Suprapubic skin (tissue), 4 donors: ENCODE data around the gene XIAP. TPM values are rescaled to one million over a fixed set of nuclear protein-coding genes. Genes with fewer than 3 reads are reported as not detected.
"Not testable (repeated sequence)": the region's sequence is repeated elsewhere in the genome, so short reads cannot be mapped to it uniquely, and the experiment has no call there.

ENCODE experiments used
- DNase-seq, 2 donors: peaks; one replicate each; pipeline ENCODE4 v3.0.0-alpha.2; 2019; ENCODE audit warnings: low spot score in 2 of 2
- H3K27ac ChIP-seq: fragments of 200-600 bp; sonication (generic); one replicate; pipeline ENCODE4 v1.5.1; 2019
- H3K27me3 ChIP-seq: fragments of 200-600 bp; sonication (generic); one replicate; pipeline ENCODE4 v1.5.1; 2019
- H3K36me3 ChIP-seq: fragments of 200-600 bp; sonication (generic); one replicate; pipeline ENCODE4 v1.5.1; 2019
- H3K4me1 ChIP-seq: fragments of 200-600 bp; sonication (generic); one replicate; pipeline ENCODE4 v1.5.1; 2019
- H3K4me3 ChIP-seq: fragments of 200-600 bp; sonication (generic); one replicate; pipeline ENCODE4 v1.5.1; 2019; ENCODE audit warnings: mild to moderate bottlenecking
- H3K9me3 ChIP-seq: fragments of 200-600 bp; sonication (generic); one replicate; pipeline ENCODE4 v1.5.1; 2019
- EP300 ChIP-seq: sonication (generic); formaldehyde crosslinking; IDR thresholded peaks from one replicate; pipeline ENCODE4 v1.6.1; 2017; ENCODE audit warnings: antibody characterized with exemption
- POLR2A ChIP-seq, 2 donors: fragments of 450-650 bp; IDR thresholded peaks; one replicate each; pipeline ENCODE4 v1.6.1; 2017; ENCODE audit warnings: antibody characterized with exemption in 2 of 2, mild to moderate bottlenecking in 2 of 2, moderate library complexity in 2 of 2
- POLR2AphosphoS5 ChIP-seq, 3 donors: sonication (generic); formaldehyde crosslinking; IDR thresholded peaks; one replicate each; pipeline ENCODE4 v1.6.1; 2017; ENCODE audit warnings: antibody characterized with exemption in 3 of 3
- WGBS: methylation state at CpG from one replicate; pipeline ENCODE4 v1.1.5; 2018; 5-methylcytosine and 5-hydroxymethylcytosine counted together
- total RNA-seq, 4 donors: library from RNA; depleted of rRNA; stranded (reverse); fragments of >200 nt; gene quantifications; one replicate each; pipeline ENCODE4 v1.1.0, GENCODE V29; 2016
- TF ChIP-seq, protein P1 (sequence below), 2 donors: fragments of 200-600 bp in 1 of 2; fragments of 450-650 bp in 1 of 2; sonication (generic) in 1 of 2; IDR thresholded peaks; one replicate each; pipeline ENCODE4 v1.5.1; 2016 to 2019; ENCODE audit warnings: antibody characterized with exemption in 2 of 2, mild to moderate bottlenecking in 1 of 2, moderate library complexity in 1 of 2

XIAP gene
- total RNA-seq, 4 donors from 2014 or later = 20.9 to 27.6 (median 24.4) TPM

DNA sequence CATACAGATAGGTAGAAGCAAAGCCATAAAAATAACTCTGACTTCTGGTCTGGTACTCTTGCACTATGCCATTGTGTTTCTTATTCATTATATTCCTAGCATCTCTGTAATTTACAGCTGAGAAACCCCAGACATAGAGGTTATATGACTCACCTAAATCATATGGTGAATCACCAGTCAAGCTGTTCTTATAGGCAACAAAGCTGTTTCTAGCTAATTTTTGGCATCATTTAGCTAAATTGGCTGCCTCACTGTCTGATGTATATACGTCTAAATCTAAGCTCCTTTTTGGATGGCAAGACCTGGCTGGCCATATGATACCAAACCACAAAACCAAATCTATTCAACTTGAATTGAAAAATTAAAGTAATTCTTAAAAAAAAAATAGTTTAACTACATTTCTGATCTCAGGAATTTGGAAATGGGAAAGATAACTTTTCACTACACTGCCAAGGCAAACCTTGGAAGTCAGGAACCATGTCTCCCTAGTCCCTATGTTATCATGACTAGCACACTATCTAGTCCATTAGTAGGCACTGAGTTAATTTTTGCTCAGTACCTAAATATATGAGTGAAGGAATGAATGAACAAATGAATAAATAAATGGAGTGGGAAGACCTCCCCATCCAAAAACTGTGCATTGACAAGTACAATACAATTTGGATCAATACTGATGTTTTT, 60.4 kb downstream of the XIAP start:
- Histone ChIP-seq H3K27ac (no peak overlapping the region), H3K9me3 (no peaks in the 10 kb centered on the region), H3K36me3 (no peaks in the 10 kb centered on the region), H3K4me1 (no peaks in the 10 kb centered on the region), H3K4me3 (no peak overlapping the region), H3K27me3 (no peaks in the 10 kb centered on the region)
- WGBS = 72% methylated on average over 1 of the region's 1 CpG
- DNase-seq = no peak
- TF ChIP-seq, protein P1, sequence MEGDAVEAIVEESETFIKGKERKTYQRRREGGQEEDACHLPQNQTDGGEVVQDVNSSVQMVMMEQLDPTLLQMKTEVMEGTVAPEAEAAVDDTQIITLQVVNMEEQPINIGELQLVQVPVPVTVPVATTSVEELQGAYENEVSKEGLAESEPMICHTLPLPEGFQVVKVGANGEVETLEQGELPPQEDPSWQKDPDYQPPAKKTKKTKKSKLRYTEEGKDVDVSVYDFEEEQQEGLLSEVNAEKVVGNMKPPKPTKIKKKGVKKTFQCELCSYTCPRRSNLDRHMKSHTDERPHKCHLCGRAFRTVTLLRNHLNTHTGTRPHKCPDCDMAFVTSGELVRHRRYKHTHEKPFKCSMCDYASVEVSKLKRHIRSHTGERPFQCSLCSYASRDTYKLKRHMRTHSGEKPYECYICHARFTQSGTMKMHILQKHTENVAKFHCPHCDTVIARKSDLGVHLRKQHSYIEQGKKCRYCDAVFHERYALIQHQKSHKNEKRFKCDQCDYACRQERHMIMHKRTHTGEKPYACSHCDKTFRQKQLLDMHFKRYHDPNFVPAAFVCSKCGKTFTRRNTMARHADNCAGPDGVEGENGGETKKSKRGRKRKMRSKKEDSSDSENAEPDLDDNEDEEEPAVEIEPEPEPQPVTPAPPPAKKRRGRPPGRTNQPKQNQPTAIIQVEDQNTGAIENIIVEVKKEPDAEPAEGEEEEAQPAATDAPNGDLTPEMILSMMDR (IDR thresholded peaks at IDR 0.05) = no peak
- TF ChIP-seq EP300 = no peak

DNA sequence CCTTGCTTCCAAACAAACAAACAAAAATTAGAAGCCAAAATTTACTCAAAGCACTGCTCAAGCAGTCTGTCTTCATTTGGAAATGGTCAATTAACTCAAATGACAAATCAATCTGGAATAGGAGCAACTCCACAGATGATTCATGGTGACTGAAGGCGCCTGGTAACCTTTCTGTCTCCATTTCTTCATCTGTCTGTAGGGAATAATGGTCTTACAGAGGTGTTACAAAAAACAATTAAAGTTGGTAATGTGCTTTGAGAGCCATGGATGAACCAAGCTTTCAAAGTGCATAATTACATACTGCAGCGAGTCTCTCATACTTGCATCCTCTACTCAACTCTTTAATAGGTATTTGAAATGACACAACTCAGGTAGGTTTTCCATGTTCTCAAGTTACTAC, 63.4 kb downstream of the XIAP start:
- TF ChIP-seq POLR2A (IDR thresholded peaks at IDR 0.05) (no peak), EP300 (no peak), POLR2AphosphoS5 (IDR thresholded peaks at IDR 0.05) (no peak)
- TF ChIP-seq, protein P1 (IDR thresholded peaks at IDR 0.05) = no peak
- Histone ChIP-seq H3K4me1 (no peaks in the 10 kb centered on the region), H3K27me3 (no peaks in the 10 kb centered on the region), H3K4me3 (no peak overlapping the region), H3K9me3 (no peaks in the 10 kb centered on the region), H3K27ac (no peak overlapping the region), H3K36me3 (no peaks in the 10 kb centered on the region)
- no peak for DNase-seq
- WGBS = 57% methylated on average over 2 of the region's 2 CpGs

DNA sequence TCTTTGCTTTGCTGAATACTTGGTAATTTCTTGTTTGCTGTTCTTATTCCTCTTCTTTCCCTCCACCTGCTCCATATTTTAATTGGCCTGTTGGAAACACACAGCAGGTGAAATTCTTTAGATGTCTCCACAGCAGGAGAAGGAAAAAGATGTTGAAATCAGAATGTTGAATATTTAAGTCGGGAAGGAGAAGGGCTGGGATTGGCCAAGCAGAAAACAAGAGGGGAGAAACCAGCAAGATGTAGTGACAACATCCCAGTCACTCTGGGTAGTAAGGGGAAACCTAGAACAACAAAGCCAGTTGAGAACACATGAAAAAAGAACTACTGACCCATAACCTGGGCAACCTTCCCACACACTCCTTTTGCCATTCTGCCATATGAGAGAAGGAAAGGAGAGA, 64.3 kb downstream of the XIAP start:
- no peaks in the 10 kb centered on the region for H3K4me1 ChIP-seq
- H3K36me3 ChIP-seq = no peaks in the 10 kb centered on the region
- WGBS = 69% methylated on average over 1 of the region's 1 CpG
- DNase-seq = no peak
- H3K27me3 ChIP-seq = no peaks in the 10 kb centered on the region
- no peak overlapping the region for H3K4me3 ChIP-seq
- H3K9me3 ChIP-seq = no peaks in the 10 kb centered on the region
- TF ChIP-seq EP300 = no peak
- no peak for TF ChIP-seq POLR2AphosphoS5 (IDR thresholded peaks at IDR 0.05)
- TF ChIP-seq, protein P1 (IDR thresholded peaks at IDR 0.05) = no peak
- no peak for TF ChIP-seq POLR2A (IDR thresholded peaks at IDR 0.05)
- no peak overlapping the region for H3K27ac ChIP-seq

DNA sequence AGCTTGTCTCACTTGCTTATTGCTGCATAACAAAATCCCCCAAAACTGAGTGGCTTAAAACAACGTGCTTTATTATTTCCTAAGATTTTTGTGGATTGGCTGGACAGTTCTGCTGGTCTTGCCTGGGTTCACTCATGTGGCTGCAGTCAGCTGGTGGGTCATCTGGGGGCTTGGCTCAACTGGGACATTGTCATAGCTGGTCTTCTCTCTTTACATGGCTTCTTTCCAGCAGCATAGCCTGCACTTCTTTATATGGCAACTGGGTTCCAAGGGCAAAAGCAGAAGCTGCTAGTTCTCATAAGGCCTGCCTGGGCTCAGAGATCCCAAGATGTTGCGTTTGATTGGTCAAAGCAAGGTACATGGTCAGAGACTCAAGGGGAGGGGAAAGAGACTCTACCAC, 68.0 kb downstream of the XIAP start:
- no peaks in the 10 kb centered on the region for H3K27me3 ChIP-seq
- H3K27ac ChIP-seq = no peak overlapping the region
- WGBS = 71% methylated on average over 2 of the region's 2 CpGs
- no peak overlapping the region for H3K4me3 ChIP-seq
- H3K36me3 ChIP-seq = no peaks in the 10 kb centered on the region
- H3K9me3 ChIP-seq = no peaks in the 10 kb centered on the region
- H3K4me1 ChIP-seq = no peaks in the 10 kb centered on the region
- no peak for DNase-seq
- TF ChIP-seq POLR2A (IDR thresholded peaks at IDR 0.05) (no peak), POLR2AphosphoS5 (IDR thresholded peaks at IDR 0.05) (no peak), EP300 (no peak)
- TF ChIP-seq, protein P1 (IDR thresholded peaks at IDR 0.05) = no peak

DNA sequence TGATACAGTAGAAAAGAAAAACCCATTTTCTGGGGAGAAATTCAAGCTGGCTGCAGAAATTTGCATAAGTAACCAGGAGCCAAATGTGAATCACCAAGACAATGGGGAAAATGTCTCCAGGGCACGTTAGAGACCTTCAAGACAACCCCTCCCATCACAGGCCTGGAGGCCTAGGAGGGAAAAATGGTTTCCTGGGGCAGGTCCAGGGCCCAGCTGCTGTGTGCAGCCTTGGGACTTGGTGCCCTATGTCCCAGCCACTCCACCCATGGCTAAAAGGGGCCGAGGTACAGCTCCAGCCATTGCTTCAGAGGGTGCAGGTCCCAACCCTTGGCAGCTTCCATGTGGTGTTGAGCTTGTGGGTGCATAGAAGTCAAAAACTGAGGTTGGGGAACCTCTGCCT, 72.2 kb downstream of the XIAP start:
- 59% methylated on average over 2 of the region's 2 CpGs for WGBS
- H3K27ac ChIP-seq, H3K4me1 ChIP-seq, H3K4me3 ChIP-seq, DNase-seq, H3K9me3 ChIP-seq, H3K27me3 ChIP-seq, H3K36me3 ChIP-seq: not testable (repeated sequence)

DNA sequence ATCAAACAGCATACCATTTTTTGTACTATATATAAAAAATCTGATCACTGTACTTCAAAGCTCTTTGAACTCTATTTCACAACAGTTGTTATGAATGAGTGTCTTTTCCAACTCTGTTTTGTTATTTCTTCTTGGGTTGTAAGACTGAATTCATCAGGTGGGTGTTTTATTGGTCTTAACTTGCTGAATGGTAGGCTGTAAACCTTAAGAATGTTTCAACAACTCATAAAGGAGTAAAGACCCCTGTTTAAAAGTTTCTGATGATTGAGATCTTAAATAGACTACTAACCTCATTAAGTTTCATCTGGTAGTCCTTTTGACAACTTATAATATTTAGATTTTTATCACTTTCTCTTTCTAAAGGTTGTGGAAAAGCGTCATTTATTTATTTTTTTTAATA, 83.2 kb downstream of the XIAP start:
- H3K4me1 ChIP-seq = no peaks in the 10 kb centered on the region
- no peaks in the 10 kb centered on the region for H3K9me3 ChIP-seq
- TF ChIP-seq POLR2AphosphoS5 (IDR thresholded peaks at IDR 0.05) (no peak), POLR2A (IDR thresholded peaks at IDR 0.05) (no peak), EP300 (no peak)
- TF ChIP-seq, protein P1 (IDR thresholded peaks at IDR 0.05) = no peak
- WGBS = 42% methylated on average over 1 of the region's 1 CpG
- no peak overlapping the region for H3K4me3 ChIP-seq
- no peaks in the 10 kb centered on the region for H3K36me3 ChIP-seq
- DNase-seq = no peak
- H3K27ac ChIP-seq = no peak overlapping the region
- H3K27me3 ChIP-seq = no peaks in the 10 kb centered on the region
